ENCODE data around the gene VPS50.

DNA sequence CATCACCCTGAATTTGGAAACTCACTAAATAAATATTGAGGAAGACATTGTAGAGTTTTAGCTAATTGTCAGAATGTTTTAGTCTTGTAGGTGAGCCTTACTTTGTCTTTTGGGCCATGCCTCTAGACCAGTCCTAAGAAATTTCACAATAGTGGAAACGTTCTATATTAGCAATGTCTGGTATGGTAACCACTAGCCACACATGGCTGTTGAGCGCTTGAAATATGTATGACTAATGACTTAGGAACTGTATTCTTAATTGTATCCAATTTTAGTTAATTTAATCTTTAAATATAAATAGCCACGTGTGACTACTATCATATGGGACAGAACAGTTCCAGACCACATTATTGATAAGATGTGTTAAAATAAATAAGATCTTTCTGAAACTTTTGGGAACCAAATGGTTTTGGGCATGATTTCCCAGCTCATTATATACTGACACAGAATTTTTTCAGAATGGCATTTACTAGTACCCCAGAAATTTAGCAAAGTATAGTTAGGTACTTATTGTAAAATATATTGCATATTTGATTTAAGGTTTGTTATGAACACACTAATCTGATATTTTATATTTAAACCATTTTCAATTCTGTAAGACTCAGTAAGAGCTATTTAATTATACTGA lies 95.0 kb downstream of the VPS50 start:
- no peak for TF ChIP-seq EZH2 (IDR thresholded peaks at IDR 0.05; ENCODE audit: insufficient read depth, poor library complexity, severe bottlenecking)
- TF ChIP-seq EZH2phosphoT487 (IDR thresholded peaks at IDR 0.05; ENCODE audit: insufficient read depth, low read depth), result no peak

Data from GM23248 (cell line).